A204.1 (cell line): ENCODE data around the gene GNL1.
"Not testable (repeated sequence)": the region's sequence is repeated elsewhere in the genome, so short reads cannot be mapped to it uniquely, and the experiment has no call there.

Experiments
- FAIRE-seq: peaks from 2 replicates; lab custom pipeline; 2012; peaks lifted over from hg19 to GRCh38; lab: Jason Lieb, UNC

The GNL1 gene

DNA sequence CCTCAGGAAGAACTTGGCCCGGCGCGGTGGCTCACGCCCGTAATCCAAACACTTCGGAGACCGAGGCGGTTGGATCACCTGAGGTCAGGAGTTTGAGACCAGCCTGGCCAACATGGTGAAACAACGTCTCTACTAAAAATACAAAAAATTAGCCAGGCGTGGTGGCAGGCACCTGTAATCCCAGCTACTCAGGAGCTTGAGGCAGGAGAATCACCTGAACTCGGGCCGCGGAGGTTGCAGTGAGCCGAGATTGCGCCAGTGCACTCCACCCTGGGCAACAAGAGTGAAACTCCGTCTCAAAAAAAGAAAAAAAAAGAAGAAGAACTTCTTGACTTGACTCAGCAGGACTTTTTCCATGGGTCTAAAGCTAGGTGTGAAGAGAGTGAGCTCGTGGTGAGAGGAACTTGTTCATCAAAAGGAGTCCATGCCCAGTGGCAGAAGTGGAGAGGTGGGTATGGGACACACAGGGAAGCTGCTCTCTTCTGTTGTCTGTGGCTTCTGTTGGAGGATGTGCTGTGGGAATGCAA lies 26.9 kb downstream of the GNL1 start:
- FAIRE-seq: not testable (repeated sequence)

DNA sequence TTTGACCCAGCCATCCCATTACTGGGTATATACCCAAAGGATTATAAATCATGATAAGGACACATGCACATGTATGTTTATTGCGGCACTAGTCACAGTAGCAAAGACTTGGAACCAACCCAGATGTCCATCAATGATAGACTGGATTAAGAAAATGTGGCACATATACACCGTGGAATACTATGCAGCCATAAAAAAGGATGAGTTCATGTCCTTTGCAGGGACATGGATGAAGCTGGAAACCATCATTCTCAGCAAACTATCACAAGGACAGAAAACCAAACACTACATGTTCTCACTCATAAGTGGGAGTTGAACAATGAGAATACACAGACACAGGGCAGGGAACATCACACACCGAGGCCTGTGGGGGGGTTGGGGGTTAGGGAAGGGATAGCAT lies 29.8 kb downstream of the GNL1 start:
- not testable (repeated sequence) for FAIRE-seq

DNA sequence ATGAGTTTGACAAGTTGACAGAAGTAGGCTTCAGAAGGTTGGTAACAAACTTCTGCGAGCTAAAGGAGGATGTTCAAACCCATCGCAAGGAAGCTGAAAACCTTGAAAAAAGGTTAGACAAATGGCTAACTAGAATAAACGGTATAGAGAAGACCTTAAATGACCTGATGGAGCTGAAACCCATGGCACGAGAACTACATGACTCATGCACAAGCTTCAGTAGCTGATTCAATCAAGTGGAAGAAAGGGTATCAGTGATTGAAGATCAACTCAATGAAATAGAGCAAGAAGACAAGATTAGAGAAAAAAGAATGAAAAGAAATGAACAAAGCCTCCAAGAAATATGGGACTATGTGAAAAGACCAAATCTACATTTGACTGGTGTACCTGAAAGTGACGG lies 34.3 kb downstream of the GNL1 start:
- FAIRE-seq: not testable (repeated sequence)

DNA sequence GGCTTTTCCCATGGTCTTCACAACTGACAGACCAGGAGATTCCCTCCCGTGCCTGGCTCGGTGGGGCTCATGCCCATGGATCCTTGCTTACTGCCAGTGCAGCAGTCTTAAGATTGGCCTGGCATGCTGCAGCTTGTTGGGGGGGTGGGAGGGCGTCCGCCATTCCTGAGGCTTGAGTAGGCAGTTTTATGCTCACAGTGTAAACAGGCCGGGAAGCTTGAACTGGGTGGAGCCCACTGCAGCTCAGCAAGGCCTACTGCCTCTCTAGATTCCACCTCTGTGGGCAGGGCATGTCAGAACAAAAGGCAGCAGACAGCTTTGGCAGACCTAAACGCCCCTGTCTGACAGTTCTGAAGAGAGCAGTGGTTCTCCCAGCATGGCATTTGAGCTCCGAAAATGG lies 35.2 kb downstream of the GNL1 start:
- not testable (repeated sequence) for FAIRE-seq

DNA sequence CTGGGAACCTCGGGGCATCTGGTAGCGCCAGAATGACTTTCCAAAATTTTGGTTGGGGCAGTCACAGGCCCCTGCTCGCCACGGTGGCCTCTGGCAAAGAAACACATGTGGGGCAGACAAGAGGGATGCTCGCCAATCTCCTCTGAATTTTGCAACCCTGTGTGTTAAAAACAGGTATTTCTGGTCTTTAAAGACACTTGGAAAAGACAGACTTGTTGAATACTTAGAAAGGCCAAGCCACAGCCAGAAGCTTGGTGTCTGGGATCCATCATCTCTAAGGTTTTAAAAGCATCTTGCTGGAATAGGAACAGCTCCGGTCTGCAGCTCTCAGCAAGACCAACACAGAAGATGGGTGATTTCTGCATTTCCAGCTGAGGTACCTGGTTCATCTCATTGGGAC lies 35.8 kb downstream of the GNL1 start:
- no peak for FAIRE-seq

DNA sequence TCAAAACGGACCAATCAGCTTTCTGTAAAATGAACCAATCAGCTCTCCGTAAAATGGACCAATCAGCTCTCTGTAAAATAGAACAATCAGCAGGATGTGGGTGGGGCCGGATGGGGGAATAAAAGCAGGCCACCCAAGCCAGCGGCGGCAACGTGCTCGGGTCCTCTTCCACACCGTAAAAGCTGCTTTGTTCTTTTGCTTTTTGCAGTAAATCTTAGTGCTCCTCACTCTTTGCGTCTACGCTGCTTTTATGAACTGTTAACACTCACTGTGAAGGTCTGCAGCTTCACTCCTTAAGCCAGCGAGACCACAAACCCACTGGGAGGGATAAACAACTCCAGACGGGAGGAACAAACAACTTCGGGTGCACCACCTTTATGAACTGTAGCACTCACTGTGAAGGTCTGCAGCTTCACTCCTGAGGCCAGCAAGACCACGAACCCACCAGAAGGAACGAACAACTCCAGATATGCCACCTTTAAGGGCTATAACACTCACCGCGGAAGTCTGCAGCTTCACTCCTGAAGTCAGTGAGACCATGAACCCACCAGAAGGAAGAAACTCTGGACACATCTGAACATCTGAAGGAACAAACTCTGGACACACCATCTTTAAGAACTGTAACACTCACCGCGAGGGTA lies 37.7 kb downstream of the GNL1 start:
- not testable (repeated sequence) for FAIRE-seq

DNA sequence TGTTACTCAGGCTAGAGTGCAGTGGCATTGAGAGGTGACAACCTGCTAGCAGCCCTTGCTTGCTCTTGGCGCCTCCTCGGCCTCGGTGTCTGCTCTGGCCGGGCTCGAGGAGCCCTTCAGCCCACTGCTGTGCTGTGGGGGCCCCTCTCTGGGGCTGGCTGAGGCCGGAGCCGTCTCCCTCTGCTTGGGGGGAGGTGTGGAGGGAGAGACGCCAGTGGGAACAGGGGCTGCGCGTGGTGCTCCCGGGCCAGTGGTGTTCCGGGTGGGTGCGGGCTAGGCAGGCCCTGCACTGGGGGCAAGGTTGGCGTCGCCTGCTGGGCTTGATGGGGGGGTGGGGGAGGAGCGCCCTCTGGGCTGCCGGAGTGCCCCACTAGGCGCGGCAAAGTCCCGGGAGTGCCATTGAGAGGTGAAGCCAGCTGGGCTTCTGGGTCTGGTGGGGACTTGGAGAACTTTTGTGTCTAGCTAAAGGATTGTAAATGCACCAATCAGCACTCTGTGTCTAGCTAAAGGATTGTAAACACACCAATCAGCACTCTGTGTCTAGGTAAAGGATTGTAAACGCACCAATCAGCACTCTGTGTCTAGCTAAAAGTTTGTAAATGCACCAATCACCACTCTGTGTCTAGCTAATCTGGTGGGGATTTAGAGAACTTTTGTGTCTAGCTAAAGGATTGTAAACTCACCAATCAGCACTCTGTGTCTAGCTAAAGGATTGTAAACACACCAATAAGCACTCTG lies 38.4 kb downstream of the GNL1 start:
- FAIRE-seq: not testable (repeated sequence)

DNA sequence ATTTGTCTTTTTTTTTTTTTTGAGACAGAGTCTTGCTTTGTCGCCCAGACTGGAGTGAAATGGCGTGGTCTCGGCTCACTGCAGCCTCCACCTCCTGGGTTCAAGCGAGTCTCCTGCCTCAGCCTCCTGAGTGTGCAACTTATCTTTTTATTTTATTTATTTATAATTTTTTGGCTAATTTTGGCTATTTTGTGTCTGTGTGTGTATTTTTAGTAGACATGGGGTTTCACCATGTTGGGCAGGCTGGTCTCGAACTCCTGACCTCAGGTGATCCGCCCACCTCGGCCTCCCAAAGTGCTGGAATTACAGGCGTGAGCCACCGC lies 39.6 kb downstream of the GNL1 start:
- not testable (repeated sequence) for FAIRE-seq

DNA sequence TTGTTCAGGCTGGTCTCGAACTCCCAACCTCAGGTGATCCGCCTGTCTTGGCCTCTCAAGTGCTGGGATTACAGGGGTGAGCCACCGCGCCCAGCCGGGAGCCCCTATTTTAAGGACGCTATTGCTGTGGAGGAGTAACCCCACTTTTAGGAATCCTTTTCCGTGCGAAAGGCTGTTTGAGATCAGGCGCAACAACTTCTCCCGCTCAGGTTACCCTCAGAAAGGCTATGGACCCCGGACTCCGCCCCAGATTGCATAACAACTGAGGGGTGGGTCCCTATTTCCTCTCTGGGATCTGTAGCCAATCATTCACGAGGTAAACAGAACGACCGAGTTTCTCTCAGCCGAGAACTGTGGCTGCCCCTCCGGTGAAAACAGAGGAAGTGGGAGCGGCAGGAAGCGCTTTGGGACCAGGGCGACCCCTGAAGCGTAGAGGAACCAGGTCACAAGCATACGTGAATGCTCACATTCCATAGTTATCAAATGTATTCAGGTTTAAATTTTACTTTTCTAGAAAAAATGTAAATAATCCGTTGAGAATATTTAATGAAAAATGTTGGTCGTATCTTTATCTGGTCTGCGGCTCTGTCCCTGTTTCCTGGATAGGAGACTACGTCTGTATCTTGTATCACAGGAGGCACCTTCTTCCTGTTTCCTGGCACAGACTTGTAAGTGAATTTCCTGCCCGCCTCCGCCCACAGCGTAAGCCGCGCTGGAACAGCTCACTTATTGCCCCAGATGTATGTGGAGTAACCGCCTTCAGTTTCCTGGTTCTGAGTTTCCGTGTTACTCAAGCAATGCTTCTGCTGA lies 40.1 kb downstream of the GNL1 start:
- FAIRE-seq: no peak

DNA sequence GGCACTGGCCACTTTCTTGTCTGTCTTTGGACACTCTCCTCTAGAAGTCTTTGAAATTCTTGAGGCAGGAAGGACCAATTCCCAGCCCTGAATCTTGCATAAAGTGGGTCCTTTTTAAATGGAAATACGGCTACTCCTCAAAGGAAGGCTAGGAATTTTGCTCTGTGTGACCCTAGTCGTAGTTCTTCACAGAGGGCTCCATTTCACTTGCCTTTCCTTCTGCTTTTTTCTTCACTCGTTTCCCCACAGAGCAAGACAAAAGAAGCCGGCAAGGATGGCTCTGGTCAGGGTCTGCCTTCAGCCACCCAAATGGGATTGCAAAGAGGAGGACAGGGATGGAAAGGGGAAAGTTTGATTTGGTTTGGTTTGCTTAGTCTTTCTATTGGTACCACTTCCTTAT lies 41.2 kb downstream of the GNL1 start:
- FAIRE-seq: no peak

DNA sequence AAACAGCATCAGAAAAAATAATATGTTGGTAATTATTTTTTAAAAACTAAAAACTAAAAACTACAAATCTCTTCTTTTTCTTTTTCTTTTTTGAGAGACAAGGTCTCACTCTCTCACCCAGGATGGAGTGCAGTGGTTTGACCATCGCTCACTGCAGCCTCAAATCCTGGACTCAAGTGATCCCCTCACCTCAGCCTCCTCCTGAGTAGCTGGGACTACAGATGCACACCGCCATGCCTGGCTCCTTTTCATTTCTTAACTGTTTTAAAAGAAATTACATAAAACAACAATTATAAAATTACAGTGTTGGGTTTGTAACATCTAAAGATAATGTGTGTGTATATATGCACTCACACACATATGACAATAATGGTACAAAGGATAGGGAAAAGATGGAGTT lies 42.8 kb downstream of the GNL1 start:
- FAIRE-seq: no peak

DNA sequence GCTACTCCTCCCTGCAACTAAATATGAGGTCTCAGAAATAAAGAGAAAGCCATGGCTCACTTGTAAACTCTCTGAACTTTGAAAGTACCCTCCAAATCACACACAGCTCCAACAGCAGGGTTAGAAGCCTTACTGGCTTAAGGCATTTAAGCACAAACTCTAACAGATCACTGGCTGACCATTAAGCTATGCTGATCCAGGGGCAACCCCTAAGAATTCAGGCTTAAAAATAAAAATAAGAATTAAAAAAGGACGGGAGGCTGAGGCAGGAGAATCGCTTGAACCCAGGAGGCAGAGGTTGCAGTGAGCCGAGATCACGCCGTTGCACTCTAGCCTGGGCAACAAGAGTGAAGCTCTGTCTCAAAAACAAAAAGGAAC lies 45.1 kb downstream of the GNL1 start:
- no peak for FAIRE-seq

DNA sequence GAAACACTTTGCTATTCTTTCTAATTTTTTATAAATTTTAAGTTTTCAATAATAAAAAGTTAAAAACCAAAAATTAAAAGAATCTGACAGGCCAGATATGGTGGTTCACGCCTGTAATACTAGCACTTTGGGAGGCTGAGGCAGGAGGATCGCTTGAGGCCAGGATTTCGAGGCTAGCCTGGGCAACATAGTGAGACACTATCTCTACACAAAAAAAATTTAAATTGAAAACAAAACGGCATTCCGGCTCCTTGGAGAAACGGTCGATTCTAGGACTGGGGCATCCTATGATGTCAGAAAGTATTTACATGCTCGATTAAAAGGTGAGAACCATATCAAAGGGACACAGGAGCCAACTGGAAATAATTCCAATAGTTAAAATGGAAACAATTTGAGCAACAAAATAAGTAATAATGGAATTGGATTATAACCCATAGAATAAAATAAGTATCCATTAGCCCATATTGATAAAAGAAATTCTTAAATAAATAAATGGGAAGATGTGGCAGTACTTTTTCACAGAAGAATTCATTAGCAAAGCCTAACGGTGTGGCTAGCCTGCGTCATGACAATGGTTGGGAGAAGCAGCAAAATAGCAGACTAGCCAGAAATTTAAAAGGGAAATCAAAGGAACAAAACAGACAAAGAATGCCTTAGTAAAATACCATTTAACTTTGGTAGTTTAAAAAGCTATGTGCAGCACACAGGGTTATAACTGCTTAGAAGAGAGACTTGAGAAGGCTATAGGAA lies 45.7 kb downstream of the GNL1 start:
- no peak for FAIRE-seq

DNA sequence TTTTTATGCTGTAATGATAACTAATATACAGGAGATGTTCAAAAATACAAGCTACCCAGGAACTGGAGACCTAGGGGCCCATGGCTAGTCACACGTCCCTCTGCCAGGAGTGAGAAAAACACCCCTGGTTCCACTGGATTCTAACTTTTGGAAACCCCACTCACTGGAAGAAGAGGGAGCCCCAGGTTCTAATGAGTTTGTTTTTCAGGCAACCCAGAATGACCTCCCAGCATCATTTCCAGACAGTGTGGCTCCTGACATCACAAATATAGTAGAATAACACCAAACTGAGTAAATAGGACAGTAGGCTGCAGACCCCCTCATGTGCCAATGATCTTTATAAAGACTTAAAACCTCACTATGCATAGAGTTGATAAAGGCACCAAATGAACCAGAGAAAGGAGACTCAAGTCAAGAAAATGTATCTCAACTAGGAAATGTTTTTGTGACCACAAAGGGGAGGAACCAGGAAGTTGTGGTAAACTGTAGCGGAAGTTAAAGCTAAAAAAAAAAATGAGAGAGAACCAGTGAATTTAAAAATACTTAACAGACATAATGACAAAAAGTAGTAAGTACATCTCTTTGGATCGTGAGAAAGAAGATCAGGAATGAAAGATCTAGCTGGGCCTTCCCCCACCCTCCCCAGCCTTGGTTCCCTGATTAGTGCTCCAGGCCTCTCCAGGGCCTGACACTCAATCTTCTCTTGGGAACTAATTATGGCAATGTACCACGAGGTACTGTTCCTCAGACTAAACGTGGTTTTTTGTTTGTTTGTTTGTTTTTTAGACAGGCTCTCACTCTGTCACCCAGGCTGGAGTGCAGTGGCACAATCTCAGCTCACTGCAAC lies 47.2 kb downstream of the GNL1 start:
- FAIRE-seq: no peak

DNA sequence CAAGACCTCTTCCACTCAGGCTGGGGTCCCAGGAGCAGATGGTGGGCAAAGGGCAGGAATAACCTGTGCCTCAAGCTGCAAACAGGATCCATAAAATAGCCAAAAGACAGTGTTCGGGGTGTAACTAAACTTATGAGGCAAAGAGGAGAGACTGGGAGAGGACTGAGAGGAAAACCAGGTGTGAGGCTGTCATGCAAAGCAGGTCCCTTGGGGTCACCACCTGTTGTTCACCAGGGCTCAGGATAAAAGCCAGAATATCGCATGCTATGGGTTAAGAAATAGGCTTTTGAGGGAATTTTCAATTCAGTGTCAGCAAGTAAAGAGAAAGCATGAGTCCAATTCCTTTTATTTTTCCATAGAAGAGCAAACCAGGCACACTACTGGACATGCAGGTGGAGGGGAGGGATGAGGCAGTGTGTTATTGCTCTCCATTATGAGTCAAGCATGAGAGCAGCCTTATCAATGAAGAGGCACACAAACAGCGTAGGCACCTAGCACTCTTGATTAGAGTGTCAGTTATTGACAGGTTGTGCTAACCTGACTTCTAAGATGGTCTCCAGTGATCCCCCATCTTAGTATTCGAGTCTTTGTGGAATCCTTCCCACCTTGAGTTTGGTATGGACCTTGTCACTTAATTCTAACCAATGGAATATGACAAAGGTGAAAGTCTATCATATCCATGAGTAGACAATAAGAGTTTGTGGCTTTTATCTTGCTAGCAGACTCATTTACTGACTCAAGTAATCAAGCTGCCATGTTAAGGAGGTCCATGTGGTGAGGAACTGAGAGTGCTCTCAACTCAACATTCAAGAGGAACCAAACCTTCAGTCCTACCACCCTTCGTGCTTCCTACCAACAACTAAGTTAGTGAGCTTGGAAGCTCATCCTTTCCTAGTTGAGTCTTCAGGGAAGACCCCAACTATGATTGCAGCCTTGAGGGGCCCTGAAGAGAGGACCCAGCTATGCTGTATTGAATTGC lies 48.2 kb downstream of the GNL1 start:
- FAIRE-seq: no peak

DNA sequence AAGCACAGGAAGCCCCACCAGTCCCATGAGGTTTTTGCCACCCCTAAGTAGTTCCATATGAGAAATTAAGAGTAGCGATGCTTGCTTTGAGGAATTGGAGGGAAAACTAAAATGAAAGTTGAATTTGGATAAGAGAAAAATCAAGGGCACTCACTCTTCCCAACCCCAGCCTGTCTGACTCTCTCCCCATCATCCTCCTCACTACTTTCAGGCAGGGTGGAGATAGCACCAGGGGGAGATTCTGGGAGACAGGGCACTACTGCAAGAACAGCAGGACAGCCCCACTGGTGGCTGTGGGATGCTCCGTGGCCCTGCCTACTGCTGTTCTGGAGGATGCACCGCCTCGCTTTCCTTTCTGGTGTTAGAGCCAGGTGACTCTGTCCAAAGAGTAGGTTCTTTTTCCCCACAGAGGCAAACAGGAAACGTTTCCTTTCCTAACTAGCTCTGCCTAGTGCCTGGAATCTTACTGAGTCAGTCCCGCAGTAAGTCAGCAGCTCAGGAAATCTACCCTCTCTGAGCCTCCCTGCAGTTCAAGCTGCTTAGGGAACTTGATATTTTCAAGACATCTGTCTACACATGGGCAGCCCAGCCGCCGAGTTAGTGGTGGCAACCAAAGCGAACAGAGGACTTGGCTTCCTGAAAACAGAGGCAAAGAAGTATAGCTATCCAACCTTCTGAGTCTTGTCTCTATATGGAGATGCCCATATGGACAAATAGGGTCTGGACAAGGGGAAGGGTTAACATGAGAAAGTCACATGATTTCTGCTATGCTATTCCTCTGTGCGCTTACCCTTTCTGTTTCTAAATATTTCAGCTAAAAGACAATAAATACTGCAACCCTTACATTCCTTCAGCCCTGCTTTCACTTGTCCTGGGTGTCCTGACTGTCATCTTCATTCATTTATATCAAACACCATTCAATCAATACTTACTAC lies 55.6 kb downstream of the GNL1 start:
- FAIRE-seq: no peak

DNA sequence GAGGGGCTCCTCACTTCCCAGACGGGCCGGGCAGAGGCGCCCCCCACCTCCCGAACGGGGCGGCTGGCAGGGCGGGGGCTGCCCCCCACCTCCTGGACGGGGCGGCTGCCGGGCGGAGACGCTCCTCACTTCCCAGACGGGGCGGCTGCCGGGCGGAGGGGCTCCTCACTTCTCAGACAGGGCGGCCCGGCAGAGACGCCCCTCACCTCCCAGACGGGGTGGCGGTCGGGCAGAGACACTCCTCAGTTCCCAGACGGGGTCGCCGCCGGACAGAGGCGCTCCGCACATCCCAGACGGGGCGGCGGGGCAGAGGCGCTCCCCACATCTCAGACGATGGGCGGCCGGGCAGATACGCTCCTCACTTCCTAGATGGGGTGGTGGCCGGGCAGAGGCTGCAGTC lies 57.6 kb downstream of the GNL1 start:
- not testable (repeated sequence) for FAIRE-seq

DNA sequence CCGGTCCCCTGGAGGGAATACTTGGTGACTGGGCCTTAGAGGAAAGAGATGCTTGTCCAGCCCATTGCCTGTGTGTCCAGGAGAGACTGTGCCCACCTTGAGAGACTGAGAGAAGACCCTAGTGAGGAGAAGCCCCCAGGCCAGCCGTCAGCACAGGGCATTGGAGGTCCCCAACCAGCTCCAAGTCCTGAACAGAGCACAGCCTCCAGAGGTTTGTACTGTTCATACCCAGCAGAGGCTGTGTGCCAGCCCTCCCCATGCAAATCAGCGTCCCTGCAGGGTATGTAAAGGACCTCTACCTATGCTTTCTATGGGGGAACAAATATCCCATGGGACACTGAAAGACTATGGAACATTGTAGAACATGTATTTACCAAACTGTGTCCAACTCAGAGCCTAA lies 58.6 kb downstream of the GNL1 start:
- FAIRE-seq: no peak

DNA sequence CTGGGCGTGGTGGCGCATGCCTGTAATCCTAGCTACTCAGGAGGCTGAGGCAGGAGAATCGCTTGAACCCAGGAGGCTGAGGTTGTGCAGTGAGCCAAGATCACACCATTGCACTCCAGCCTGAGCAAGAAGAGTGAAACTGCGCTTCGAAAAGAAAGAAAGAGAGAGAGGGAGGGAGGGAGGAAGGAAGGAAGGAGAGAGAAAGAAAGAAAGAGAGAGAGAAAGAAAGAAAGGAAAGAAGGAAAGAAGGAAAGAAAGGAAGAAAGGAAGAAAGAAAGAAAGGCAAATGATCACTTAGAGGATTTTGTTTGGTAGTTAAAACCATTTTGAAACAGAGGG lies 59.1 kb downstream of the GNL1 start:
- not testable (repeated sequence) for FAIRE-seq
